A549 treated with Mapracorat at 1 μM for 4 hours (cell line): ENCODE data around the gene IL33. TPM values are rescaled to one million over a fixed set of nuclear protein-coding genes. Genes with fewer than 3 reads are reported as not detected.

Source experiments
- total RNA-seq: library from RNA; stranded (reverse); fragments of 200-300 nt; extraction: Qiagen RNA extraction; gene quantifications from 5 replicates; pipeline ENCODE4 v1.2.3, GENCODE V29; 2022

The IL33 gene, protein sequence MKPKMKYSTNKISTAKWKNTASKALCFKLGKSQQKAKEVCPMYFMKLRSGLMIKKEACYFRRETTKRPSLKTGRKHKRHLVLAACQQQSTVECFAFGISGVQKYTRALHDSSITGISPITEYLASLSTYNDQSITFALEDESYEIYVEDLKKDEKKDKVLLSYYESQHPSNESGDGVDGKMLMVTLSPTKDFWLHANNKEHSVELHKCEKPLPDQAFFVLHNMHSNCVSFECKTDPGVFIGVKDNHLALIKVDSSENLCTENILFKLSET
- total RNA-seq = 0.23 to 0.63 TPM (median 0.33 TPM) in 5 replicates

DNA sequence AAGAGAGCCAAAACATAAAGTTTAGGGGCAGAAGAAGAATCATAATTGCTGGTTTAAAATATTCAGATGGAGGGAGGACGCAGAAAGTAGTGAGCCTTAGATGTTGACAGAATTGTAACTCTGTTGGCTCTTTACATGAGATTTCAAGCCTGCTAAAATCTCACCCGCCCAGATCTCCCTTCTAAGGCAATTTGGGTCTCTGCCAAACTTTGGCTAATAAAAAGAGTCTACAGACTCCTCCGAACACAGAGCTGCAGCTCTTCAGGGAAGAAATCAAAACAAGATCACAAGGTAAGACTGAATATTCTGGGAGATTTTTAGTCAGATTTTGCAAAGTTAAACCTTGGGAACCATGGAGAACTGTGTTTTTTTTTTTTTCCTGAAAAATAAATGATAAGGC lies at the start of gene IL33:
Gene IL33 (plus strand): TSS at position 246 of the 400 bp plus-strand sequence. CDS start 25,888 bp downstream, outside the sequence.

Other genes with a start within 250 kb of the IL33 start
- 10.3 to 15.0 TPM (median 14.2 TPM) in 5 replicates for gene RANBP6, start 200.2 kb upstream of the IL33 start, total RNA-seq
- gene TPD52L3, start 112.6 kb downstream of the IL33 start, total RNA-seq = not detected in 5 replicates
- gene UHRF2, start 197.4 kb downstream of the IL33 start, total RNA-seq = 23.2 to 31.8 TPM (median 28.3 TPM) in 5 replicates